GM23338 (cell line): ENCODE data around the gene SCOC.

Experiments used
- CTCF ChIP-seq, 2 experiments: fragments of 200-600 bp in 1 of 2; sonication (generic) in 1 of 2; conservative IDR thresholded peaks; 2 replicates each; pipeline versions ENCODE4 v1.5.1 to v1.6.1; 2016 to 2017; ENCODE audit warnings: antibody characterized with exemption in 2 of 2, low read depth in 2 of 2, mild to moderate bottlenecking in 2 of 2, moderate library complexity in 1 of 2
- ETS1 ChIP-seq: IDR thresholded peaks from 2 replicates; pipeline ENCODE4 v1.6.1; 2016; ENCODE audit warnings: antibody characterized with exemption
- EZH2 ChIP-seq: fragments of 200-600 bp; sonication (generic); IDR thresholded peaks from one replicate; pipeline ENCODE4 v1.8.0; 2017; ENCODE audit warnings: antibody characterized with exemption, mild to moderate bottlenecking, low read depth; ENCODE audit not compliant: unreplicated experiment
- JUNB ChIP-seq: IDR thresholded peaks from one replicate; pipeline ENCODE4 v1.6.1; 2016; ENCODE audit warnings: antibody characterized with exemption; ENCODE audit not compliant: unreplicated experiment
- POLR2AphosphoS5 ChIP-seq: IDR thresholded peaks from 2 replicates; pipeline ENCODE4 v1.6.1; 2016; ENCODE audit warnings: antibody characterized with exemption, low read depth
- REST ChIP-seq: IDR thresholded peaks from one replicate; pipeline ENCODE4 v1.6.1; 2018; ENCODE audit warnings: antibody characterized with exemption; ENCODE audit not compliant: unreplicated experiment
- STAT1 ChIP-seq: IDR thresholded peaks from one replicate; pipeline ENCODE4 v1.6.1; 2016; ENCODE audit warnings: antibody characterized with exemption; ENCODE audit not compliant: unreplicated experiment
- ZNF114 ChIP-seq: fragments of 250-450 bp; sonication (Bioruptor Pico); IDR thresholded peaks from 2 replicates; pipeline ENCODE4 v1.5.0; 2020; ENCODE audit warnings: mild to moderate bottlenecking, moderate library complexity

GRCh38 chr4:140368686-140369085 lies 4.8 kb upstream of the SCOC start:
- TF ChIP-seq CTCF (conservative IDR thresholded peaks at IDR 0.05; ENCODE audit: low read depth in 2 of 2) = no peak
- TF ChIP-seq JUNB = no peak
- TF ChIP-seq POLR2AphosphoS5 = no peak
- no peak for TF ChIP-seq ZNF114 (CRISPR knock-in tag)
- TF ChIP-seq ETS1 = no peak
- TF ChIP-seq EZH2 = no peak
- TF ChIP-seq REST = no peak
- no peak for TF ChIP-seq STAT1
